ENCODE measurements around the gene FXYD5. TPM values are rescaled to one million over a fixed set of nuclear protein-coding genes. Genes with fewer than 3 reads are reported as not detected.

Gene FXYD5
- total RNA-seq, 1 experiment from 2014 or later, result 100 TPM

GRCh38 chr19:35130761-35131720 is 23.5 kb upstream of the FXYD5 start:
- Mint-ChIP-seq H3K27ac (no peak overlapping the region), H3K36me3 (ENCODE audit: insufficient read depth in 1 of 3, low read depth in 3 of 3) (no peaks in the 10 kb centered on the region), H3K4me3 (no peak overlapping the region), H3K4me1 (peaks cover 9 to 10% of the 10 kb centered on the region in 2 experiments), H3K27me3 (ENCODE audit: low read depth) (peaks cover 10% of the 10 kb centered on the region), H3K9me3 (no peaks in the 10 kb centered on the region; a peak in 1 of 5 replicates)
- Histone ChIP-seq H3K56ac (ENCODE audit: insufficient read length, low read depth, low read length) (no peak overlapping the region), H2AK5ac (ENCODE audit: insufficient read length, low read length) (no peak overlapping the region), H4K91ac (ENCODE audit: insufficient read length, low read depth, low read length) (no peak overlapping the region), H3K27ac (ENCODE audit: insufficient read length, low read depth, low read length) (no peak overlapping the region), H4K5ac (ENCODE audit: insufficient read length, low read depth, low read length) (no peak overlapping the region), H3K23me2 (ENCODE audit: insufficient read length, low read depth, low read length, poor library complexity, severe bottlenecking) (no peaks in the 10 kb centered on the region), H2BK12ac (ENCODE audit: insufficient read length, low read depth, low read length) (no peak overlapping the region), H4K20me1 (ENCODE audit: control insufficient read depth, insufficient read depth, insufficient read length) (no peaks in the 10 kb centered on the region), H3K4me2 (ENCODE audit: insufficient read depth, insufficient read length, low read length) (no peak overlapping the region), H3K18ac (ENCODE audit: insufficient read length, low read depth, low read length) (no peak overlapping the region), H2AFZ (ENCODE audit: low read length) (no peak overlapping the region), H3K9ac (ENCODE audit: extremely low read depth, insufficient read length, low read length) (no peak overlapping the region), H3K79me2 (ENCODE audit: insufficient read depth, low read length) (no peaks in the 10 kb centered on the region), H3K4ac (ENCODE audit: low read depth, low read length) (no peak overlapping the region), H2BK120ac (ENCODE audit: low read depth, low read length, poor library complexity, severe bottlenecking) (no peak overlapping the region), H3K4me1 (ENCODE audit: insufficient read depth, low read length) (no peaks in the 10 kb centered on the region), H2BK5ac (ENCODE audit: insufficient read length, low read length) (no peak overlapping the region), H3K14ac (ENCODE audit: insufficient read depth, low read length) (no peak overlapping the region), H3K23ac (ENCODE audit: insufficient read length, low read depth, low read length) (no peak overlapping the region), H3T11ph (ENCODE audit: low read length) (no peak overlapping the region), H3K9me3 (ENCODE audit: control insufficient read depth, low read depth, low read length) (no peaks in the 10 kb centered on the region), H2BK20ac (ENCODE audit: low read depth, low read length, poor library complexity, severe bottlenecking) (no peak overlapping the region), H4K8ac (replicated peaks; ENCODE audit: insufficient read length, low read depth, low read length) (no peak overlapping the region), H3K79me1 (ENCODE audit: insufficient read depth, low read depth, low read length, poor library complexity, severe bottlenecking) (no peaks in the 10 kb centered on the region), H2BK15ac (ENCODE audit: low read depth, low read length) (no peak overlapping the region), H3K27me3 (ENCODE audit: insufficient read depth, low read length) (no peaks in the 10 kb centered on the region; the same call in 1 of the 2 replicates)
- TF ChIP-seq, protein P1, sequence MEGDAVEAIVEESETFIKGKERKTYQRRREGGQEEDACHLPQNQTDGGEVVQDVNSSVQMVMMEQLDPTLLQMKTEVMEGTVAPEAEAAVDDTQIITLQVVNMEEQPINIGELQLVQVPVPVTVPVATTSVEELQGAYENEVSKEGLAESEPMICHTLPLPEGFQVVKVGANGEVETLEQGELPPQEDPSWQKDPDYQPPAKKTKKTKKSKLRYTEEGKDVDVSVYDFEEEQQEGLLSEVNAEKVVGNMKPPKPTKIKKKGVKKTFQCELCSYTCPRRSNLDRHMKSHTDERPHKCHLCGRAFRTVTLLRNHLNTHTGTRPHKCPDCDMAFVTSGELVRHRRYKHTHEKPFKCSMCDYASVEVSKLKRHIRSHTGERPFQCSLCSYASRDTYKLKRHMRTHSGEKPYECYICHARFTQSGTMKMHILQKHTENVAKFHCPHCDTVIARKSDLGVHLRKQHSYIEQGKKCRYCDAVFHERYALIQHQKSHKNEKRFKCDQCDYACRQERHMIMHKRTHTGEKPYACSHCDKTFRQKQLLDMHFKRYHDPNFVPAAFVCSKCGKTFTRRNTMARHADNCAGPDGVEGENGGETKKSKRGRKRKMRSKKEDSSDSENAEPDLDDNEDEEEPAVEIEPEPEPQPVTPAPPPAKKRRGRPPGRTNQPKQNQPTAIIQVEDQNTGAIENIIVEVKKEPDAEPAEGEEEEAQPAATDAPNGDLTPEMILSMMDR (conservative IDR thresholded peaks at IDR 0.05), result no peak
- no peak for DNase-seq
- WGBS (ENCODE audit: extremely low coverage, insufficient read length, low lambda C conversion rate), result no CpG with 5 or more reads among the region's 31 CpGs
